ENCODE results near the gene CD2AP. TPM values are rescaled to one million over a fixed set of nuclear protein-coding genes. Genes with fewer than 3 reads are reported as not detected.

Gene CD2AP
- total and polyA plus RNA-seq, 9 of the 15 experiments (the other 6 are each of a cell fraction or from before 2014, with no cell fraction given) = 9.4 to 69.7 (median 38.7) TPM

DNA sequence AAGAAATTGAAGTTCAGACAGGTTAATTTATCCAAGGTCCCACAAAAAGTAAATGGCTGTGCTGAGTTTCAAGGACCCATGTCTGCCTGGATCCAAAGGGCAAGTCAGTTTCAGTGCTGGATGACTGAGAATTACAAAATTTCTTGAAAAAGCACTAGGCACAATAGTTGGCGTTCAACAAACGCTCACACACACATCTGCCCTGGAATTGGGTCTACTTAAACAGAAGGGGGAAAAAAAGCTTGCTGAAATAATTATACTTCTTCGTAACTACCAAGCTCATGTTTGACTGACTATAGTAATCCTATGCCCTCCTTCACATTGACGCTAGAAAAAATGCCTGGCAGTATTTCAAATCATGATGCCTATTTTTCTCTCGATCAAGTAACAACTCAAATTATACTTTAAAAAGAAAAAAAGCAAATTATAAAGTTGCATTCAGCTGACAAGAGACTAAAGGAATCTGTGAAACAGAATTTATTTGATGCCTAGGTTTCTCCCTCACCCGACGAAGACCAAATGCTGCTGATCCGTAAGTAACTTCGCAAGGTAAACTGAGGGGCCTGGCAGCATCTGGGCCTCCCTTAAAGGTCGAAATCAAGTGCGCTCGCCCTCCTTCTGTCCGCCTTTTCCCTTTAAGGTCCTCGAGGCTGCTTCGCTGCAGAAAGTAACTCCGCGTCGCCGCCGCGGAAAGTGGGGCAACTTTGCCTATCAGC lies 650 bp upstream of the CD2AP start (continued):
- TF ChIP-seq, protein P1, sequence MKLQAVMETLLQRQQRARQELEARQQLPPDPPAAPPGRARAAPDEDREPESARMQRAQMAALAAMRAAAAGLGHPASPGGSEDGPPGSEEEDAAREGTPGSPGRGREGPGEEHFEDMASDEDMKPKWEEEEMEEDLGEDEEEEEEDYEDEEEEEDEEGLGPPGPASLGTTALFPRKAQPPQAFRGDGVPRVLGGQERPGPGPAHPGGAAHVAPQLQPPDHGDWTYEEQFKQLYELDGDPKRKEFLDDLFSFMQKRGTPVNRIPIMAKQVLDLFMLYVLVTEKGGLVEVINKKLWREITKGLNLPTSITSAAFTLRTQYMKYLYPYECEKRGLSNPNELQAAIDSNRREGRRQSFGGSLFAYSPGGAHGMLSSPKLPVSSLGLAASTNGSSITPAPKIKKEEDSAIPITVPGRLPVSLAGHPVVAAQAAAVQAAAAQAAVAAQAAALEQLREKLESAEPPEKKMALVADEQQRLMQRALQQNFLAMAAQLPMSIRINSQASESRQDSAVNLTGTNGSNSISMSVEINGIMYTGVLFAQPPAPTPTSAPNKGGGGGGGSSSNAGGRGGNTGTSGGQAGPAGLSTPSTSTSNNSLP (IDR thresholded peaks at IDR 0.05; ENCODE audit: borderline replicate concordance, low read depth, low read length) = 0 out of 2 replicates have a peak, but pooled peaks have one; percentile 30
- TF ChIP-seq, protein P2, sequence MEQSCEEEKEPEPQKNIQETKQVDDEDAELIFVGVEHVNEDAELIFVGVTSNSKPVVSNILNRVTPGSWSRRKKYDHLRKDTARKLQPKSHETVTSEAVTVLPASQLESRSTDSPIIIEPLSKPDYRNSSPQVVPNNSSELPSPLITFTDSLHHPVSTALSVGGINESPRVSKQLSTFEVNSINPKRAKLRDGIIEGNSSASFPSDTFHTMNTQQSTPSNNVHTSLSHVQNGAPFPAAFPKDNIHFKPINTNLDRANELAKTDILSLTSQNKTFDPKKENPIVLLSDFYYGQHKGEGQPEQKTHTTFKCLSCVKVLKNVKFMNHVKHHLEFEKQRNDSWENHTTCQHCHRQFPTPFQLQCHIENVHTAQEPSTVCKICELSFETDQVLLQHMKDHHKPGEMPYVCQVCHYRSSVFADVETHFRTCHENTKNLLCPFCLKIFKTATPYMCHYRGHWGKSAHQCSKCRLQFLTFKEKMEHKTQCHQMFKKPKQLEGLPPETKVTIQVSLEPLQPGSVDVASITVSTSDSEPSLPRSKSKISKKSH (CRISPR knock-in tag; IDR thresholded peaks at IDR 0.05) = no peak
- TF ChIP-seq POLR2B (IDR thresholded peaks at IDR 0.05; ENCODE audit: low read depth, partially characterized antibody) = no peak
- TF ChIP-seq CBFB (CRISPR knock-in tag; IDR thresholded peaks at IDR 0.05) = no peak
- TF ChIP-seq PHF8 (IDR thresholded peaks at IDR 0.05; ENCODE audit: borderline replicate concordance, low read length) = no peak
- TF ChIP-seq, protein P3, sequence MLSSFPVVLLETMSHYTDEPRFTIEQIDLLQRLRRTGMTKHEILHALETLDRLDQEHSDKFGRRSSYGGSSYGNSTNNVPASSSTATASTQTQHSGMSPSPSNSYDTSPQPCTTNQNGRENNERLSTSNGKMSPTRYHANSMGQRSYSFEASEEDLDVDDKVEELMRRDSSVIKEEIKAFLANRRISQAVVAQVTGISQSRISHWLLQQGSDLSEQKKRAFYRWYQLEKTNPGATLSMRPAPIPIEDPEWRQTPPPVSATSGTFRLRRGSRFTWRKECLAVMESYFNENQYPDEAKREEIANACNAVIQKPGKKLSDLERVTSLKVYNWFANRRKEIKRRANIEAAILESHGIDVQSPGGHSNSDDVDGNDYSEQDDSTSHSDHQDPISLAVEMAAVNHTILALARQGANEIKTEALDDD (IDR thresholded peaks at IDR 0.05) = no peak
- TF ChIP-seq ETV6 (IDR thresholded peaks at IDR 0.05; ENCODE audit: borderline replicate concordance in 1 of 2, low read depth in 2 of 2, low read length in 1 of 2) = no peak
- 0 out of 2 replicates have a peak, but pooled peaks have one; percentile 38 for TF ChIP-seq ETV6 (CRISPR knock-in tag; IDR thresholded peaks at IDR 0.05; ENCODE audit: borderline replicate concordance)
- TF ChIP-seq, protein P4, sequence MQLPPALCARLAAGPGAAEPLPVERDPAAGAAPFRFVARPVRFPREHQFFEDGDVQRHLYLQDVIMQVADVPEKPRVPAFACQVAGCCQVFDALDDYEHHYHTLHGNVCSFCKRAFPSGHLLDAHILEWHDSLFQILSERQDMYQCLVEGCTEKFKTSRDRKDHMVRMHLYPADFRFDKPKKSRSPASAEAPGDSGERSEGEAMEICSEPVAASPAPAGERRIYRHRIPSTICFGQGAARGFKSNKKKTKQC (CRISPR knock-in tag; IDR thresholded peaks at IDR 0.05) = no peak
- TF ChIP-seq STAT5B (CRISPR knock-in tag; IDR thresholded peaks at IDR 0.05) = no peak
- TF ChIP-seq ZNF133 (CRISPR knock-in tag; IDR thresholded peaks at IDR 0.05) = no peak
- no peak for TF ChIP-seq BHLHE40 (IDR thresholded peaks at IDR 0.05; ENCODE audit: low read length)
- TF ChIP-seq, protein P5, sequence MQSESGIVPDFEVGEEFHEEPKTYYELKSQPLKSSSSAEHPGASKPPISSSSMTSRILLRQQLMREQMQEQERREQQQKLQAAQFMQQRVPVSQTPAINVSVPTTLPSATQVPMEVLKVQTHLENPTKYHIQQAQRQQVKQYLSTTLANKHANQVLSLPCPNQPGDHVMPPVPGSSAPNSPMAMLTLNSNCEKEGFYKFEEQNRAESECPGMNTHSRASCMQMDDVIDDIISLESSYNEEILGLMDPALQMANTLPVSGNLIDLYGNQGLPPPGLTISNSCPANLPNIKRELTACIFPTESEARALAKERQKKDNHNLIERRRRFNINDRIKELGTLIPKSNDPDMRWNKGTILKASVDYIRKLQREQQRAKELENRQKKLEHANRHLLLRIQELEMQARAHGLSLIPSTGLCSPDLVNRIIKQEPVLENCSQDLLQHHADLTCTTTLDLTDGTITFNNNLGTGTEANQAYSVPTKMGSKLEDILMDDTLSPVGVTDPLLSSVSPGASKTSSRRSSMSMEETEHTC (IDR thresholded peaks at IDR 0.05) = no peak
- no peak for TF ChIP-seq HDAC6 (IDR thresholded peaks at IDR 0.05; ENCODE audit: low read depth, low read length)
- TF ChIP-seq HDGF (IDR thresholded peaks at IDR 0.05) = no peak
- TF ChIP-seq ZFP91 (CRISPR knock-in tag; IDR thresholded peaks at IDR 0.05) = no peak
- TF ChIP-seq FOS (IDR thresholded peaks at IDR 0.05; ENCODE audit: extremely low read depth, insufficient read length) = no peak
- TF ChIP-seq MTA2 (IDR thresholded peaks at IDR 0.05; ENCODE audit: low read depth) = no peak
- TF ChIP-seq ZBTB17 (CRISPR knock-in tag; IDR thresholded peaks at IDR 0.05) = no peak
- peak in 1 of 2 experiments; percentile 58; a peak in 1 of 4 replicates for TF ChIP-seq ARNT (IDR thresholded peaks at IDR 0.05)
- TF ChIP-seq ZNF764 (CRISPR knock-in tag; IDR thresholded peaks at IDR 0.05; ENCODE audit: low read depth) = no peak
- no peak for TF ChIP-seq PHF20 (IDR thresholded peaks at IDR 0.05; ENCODE audit: partially characterized antibody)
